ENCODE data around the gene INSRR. TPM values are rescaled to one million over a fixed set of nuclear protein-coding genes. Genes with fewer than 3 reads are reported as not detected.
A peak's percentile ranks its signal among the peaks of the same experiment; 100 is the strongest.

The INSRR gene
- total and polyA plus RNA-seq, 9 of the 15 experiments (the other 6 are each of a cell fraction or from before 2014, with no cell fraction given) = 0.03 to 0.18 (median 0.06) TPM; not detected in 3

DNA sequence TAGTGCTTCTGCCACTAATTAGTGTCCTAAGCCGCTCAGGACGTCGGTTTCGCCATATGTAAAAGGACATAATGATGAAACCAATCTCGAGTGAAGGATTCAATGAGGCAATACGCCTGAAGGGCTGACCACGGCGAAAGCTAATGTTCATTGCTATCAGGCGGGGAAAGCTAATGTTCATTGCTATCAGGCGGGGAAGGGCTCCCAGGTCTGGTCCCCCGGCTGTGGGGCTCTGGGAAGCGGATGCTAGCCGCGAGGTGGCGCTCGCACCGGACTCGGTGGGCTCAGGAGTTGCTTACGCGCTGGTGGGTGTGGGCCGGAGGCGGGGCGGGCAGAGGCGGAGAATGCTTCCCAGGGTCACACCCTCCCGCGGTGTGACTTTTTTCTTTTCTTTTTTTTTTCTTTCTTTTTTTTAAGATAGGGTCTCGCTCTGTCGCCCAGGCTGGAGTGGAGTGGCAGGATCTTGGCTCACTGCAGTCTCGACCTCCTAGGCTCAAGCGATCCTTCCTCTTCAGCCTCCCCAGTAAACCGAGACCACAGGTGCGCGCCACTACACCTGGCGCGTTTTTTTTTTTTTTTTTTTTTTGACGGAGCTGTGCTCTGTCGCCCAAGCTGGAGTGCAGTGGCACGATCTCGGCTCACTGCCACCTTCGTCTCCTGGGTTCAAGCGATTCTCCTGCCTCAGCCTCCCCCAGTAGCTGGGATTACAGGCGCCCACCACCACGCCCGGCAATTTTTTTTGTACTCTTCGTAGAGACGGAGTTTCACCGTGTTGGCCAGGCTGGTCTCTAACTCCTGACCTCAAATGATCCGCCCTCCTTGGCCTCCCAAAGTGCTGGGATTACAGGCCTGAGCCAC, 33.5 kb upstream of the INSRR start (continued):
- TF ChIP-seq, protein P1, sequence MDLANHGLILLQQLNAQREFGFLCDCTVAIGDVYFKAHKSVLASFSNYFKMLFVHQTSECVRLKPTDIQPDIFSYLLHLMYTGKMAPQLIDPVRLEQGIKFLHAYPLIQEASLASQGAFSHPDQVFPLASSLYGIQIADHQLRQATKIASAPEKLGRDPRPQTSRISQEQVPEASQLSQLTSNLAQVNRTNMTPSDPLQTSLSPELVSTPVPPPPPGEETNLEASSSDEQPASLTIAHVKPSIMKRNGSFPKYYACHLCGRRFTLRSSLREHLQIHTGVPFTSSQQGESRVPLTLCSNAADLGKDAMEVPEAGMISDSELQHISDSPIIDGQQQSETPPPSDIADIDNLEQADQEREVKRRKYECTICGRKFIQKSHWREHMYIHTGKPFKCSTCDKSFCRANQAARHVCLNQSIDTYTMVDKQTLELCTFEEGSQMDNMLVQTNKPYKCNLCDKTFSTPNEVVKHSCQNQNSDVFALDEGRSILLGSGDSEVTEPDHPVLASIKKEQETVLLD (IDR thresholded peaks at IDR 0.05) = no peak
- no peak for TF ChIP-seq ZNF134 (CRISPR knock-in tag; conservative IDR thresholded peaks at IDR 0.05)
- TF ChIP-seq HMG20B (CRISPR knock-in tag; IDR thresholded peaks at IDR 0.05) = no peak
- TF ChIP-seq NFRKB (IDR thresholded peaks at IDR 0.05; ENCODE audit: low read depth) = no peak
- TF ChIP-seq, protein P2, sequence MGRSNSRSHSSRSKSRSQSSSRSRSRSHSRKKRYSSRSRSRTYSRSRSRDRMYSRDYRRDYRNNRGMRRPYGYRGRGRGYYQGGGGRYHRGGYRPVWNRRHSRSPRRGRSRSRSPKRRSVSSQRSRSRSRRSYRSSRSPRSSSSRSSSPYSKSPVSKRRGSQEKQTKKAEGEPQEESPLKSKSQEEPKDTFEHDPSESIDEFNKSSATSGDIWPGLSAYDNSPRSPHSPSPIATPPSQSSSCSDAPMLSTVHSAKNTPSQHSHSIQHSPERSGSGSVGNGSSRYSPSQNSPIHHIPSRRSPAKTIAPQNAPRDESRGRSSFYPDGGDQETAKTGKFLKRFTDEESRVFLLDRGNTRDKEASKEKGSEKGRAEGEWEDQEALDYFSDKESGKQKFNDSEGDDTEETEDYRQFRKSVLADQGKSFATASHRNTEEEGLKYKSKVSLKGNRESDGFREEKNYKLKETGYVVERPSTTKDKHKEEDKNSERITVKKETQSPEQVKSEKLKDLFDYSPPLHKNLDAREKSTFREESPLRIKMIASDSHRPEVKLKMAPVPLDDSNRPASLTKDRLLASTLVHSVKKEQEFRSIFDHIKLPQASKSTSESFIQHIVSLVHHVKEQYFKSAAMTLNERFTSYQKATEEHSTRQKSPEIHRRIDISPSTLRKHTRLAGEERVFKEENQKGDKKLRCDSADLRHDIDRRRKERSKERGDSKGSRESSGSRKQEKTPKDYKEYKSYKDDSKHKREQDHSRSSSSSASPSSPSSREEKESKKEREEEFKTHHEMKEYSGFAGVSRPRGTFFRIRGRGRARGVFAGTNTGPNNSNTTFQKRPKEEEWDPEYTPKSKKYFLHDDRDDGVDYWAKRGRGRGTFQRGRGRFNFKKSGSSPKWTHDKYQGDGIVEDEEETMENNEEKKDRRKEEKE (IDR thresholded peaks at IDR 0.05; ENCODE audit: borderline replicate concordance in 1 of 2, control insufficient read depth in 1 of 2, low read depth in 2 of 2, low read length in 1 of 2) = no peak
- TF ChIP-seq ZNF197 (CRISPR knock-in tag; IDR thresholded peaks at IDR 0.05; ENCODE audit: low read depth) = no peak
- TF ChIP-seq, protein P3, sequence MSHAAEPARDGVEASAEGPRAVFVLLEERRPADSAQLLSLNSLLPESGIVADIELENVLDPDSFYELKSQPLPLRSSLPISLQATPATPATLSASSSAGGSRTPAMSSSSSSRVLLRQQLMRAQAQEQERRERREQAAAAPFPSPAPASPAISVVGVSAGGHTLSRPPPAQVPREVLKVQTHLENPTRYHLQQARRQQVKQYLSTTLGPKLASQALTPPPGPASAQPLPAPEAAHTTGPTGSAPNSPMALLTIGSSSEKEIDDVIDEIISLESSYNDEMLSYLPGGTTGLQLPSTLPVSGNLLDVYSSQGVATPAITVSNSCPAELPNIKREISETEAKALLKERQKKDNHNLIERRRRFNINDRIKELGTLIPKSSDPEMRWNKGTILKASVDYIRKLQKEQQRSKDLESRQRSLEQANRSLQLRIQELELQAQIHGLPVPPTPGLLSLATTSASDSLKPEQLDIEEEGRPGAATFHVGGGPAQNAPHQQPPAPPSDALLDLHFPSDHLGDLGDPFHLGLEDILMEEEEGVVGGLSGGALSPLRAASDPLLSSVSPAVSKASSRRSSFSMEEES (CRISPR knock-in tag; IDR thresholded peaks at IDR 0.05) = no peak
- TF ChIP-seq NUFIP1 (IDR thresholded peaks at IDR 0.05; ENCODE audit: partially characterized antibody) = no peak
- peak; percentile 38; the same call in 1 of the 2 replicates for TF ChIP-seq DPF2 (IDR thresholded peaks at IDR 0.05)
- no peak for TF ChIP-seq ZNF830 (CRISPR knock-in tag; IDR thresholded peaks at IDR 0.05)
- no peak for TF ChIP-seq POLR2AphosphoS2 (IDR thresholded peaks at IDR 0.05; ENCODE audit: low read length)
- no peak for TF ChIP-seq POLR2A (conservative IDR thresholded peaks at IDR 0.05)
- TF ChIP-seq SMARCC2 (IDR thresholded peaks at IDR 0.05; ENCODE audit: low read depth) = no peak
- TF ChIP-seq, protein P4, sequence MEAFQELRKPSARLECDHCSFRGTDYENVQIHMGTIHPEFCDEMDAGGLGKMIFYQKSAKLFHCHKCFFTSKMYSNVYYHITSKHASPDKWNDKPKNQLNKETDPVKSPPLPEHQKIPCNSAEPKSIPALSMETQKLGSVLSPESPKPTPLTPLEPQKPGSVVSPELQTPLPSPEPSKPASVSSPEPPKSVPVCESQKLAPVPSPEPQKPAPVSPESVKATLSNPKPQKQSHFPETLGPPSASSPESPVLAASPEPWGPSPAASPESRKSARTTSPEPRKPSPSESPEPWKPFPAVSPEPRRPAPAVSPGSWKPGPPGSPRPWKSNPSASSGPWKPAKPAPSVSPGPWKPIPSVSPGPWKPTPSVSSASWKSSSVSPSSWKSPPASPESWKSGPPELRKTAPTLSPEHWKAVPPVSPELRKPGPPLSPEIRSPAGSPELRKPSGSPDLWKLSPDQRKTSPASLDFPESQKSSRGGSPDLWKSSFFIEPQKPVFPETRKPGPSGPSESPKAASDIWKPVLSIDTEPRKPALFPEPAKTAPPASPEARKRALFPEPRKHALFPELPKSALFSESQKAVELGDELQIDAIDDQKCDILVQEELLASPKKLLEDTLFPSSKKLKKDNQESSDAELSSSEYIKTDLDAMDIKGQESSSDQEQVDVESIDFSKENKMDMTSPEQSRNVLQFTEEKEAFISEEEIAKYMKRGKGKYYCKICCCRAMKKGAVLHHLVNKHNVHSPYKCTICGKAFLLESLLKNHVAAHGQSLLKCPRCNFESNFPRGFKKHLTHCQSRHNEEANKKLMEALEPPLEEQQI (IDR thresholded peaks at IDR 0.05) = no peak
- no peak for TF ChIP-seq HSF4 (CRISPR knock-in tag; IDR thresholded peaks at IDR 0.05; ENCODE audit: borderline replicate concordance)
- TF ChIP-seq RHOXF2B (CRISPR knock-in tag; conservative IDR thresholded peaks at IDR 0.05) = no peak
- TF ChIP-seq, protein P5, sequence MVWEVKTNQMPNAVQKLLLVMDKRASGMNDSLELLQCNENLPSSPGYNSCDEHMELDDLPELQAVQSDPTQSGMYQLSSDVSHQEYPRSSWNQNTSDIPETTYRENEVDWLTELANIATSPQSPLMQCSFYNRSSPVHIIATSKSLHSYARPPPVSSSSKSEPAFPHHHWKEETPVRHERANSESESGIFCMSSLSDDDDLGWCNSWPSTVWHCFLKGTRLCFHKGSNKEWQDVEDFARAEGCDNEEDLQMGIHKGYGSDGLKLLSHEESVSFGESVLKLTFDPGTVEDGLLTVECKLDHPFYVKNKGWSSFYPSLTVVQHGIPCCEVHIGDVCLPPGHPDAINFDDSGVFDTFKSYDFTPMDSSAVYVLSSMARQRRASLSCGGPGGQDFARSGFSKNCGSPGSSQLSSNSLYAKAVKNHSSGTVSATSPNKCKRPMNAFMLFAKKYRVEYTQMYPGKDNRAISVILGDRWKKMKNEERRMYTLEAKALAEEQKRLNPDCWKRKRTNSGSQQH (CRISPR knock-in tag; IDR thresholded peaks at IDR 0.05) = no peak
- no peak for TF ChIP-seq ZNF282 (CRISPR knock-in tag; IDR thresholded peaks at IDR 0.05)
- no peak for TF ChIP-seq GTF2E2 (tag; IDR thresholded peaks at IDR 0.05)

Measured in K562 (cell line).